ENCODE measurements around the gene NOL8. TPM values are rescaled to one million over a fixed set of nuclear protein-coding genes. Genes with fewer than 3 reads are reported as not detected.

NOL8 gene
- 21.6 and 24.2 TPM in 2 replicates for total RNA-seq

GRCh38 chr9:92325269-92325990, at the start of gene NOL8, which contains the start of gene CENPP:
TSS of gene NOL8 (minus strand) at chr9:92325350. CDS start at chr9:92324161, 1,189 bp downstream.
TSS of gene CENPP (plus strand) at chr9:92325953.

GRCh38 chr9:92293452-92294296, 31.5 kb downstream of the NOL8 start, which contains the start of gene IARS1:
TSS of gene IARS1 (minus strand) at chr9:92293697. CDS start at chr9:92289419, 4,278 bp downstream.

Other genes starting within 250 kb of the NOL8 start
- 53.4 and 87.1 TPM in 2 replicates for gene SPTLC1, start 209.9 kb downstream of the NOL8 start, total RNA-seq
- gene IARS1, start 31.7 kb downstream of the NOL8 start, total RNA-seq, result 165 and 191 TPM in 2 replicates
- gene CENPP, start 603 bp upstream of the NOL8 start, total RNA-seq, result 1.4 and 2.0 TPM in 2 replicates
- gene OGN, start 79.2 kb upstream of the NOL8 start, total RNA-seq, result 30.7 and 78.1 TPM in 2 replicates
- 10.7 and 22.1 TPM in 2 replicates for gene OMD, start 99.1 kb upstream of the NOL8 start, total RNA-seq
- 27.6 and 39.3 TPM in 2 replicates for gene ASPN, start 157.2 kb upstream of the NOL8 start, total RNA-seq
- 11.4 and 20.9 TPM in 2 replicates for gene ECM2, start 210.6 kb upstream of the NOL8 start, total RNA-seq

Data from pericardium fibroblast (primary cell).